SK-N-MC (cell line): Measurements from ENCODE around the gene SELENOH.
A peak's percentile ranks its signal among the peaks of the same experiment; 100 is the strongest.

Experiments used
- DNase-seq: peaks from one replicate; pipeline ENCODE4 v3.0.0-alpha.2; 2011; ENCODE audit warnings: low read depth, low spot score
- H3K27ac ChIP-seq: fragments of 200-600 bp; sonication (generic); 2 replicates; pipeline ENCODE4 v1.5.1; 2016; ENCODE audit warnings: mixed run types
- H3K36me3 ChIP-seq: fragments of 200-600 bp; sonication (generic); 2 replicates; pipeline ENCODE4 v1.6.1; 2017; ENCODE audit warnings: antibody characterized with exemption, low read length, mixed read lengths; ENCODE audit not compliant: insufficient read depth
- H3K4me3 ChIP-seq: fragments of 200-600 bp; sonication (generic); 2 replicates; pipeline ENCODE4 v1.5.1; 2016
- H3K9ac ChIP-seq: fragments of 200-600 bp; sonication (generic); 2 replicates; pipeline ENCODE4 v1.8.0; 2017; ENCODE audit warnings: mixed run types, mixed read lengths; ENCODE audit not compliant: insufficient read length
- H3K9me3 ChIP-seq: fragments of 200-600 bp; sonication (generic); 2 replicates; pipeline ENCODE4 v1.6.1; 2017; ENCODE audit warnings: low read depth, mild to moderate bottlenecking, antibody characterized with exemption, low read length, moderate library complexity, mixed read lengths
- EZH2 ChIP-seq: fragments of 200-600 bp; sonication (generic); IDR thresholded peaks from one replicate; pipeline ENCODE4 v1.6.1; 2017; ENCODE audit warnings: antibody characterized with exemption
- FOXP2 ChIP-seq: optimal IDR thresholded peaks from 2 replicates; pipeline ENCODE3; 2011; ENCODE audit warnings: mild to moderate bottlenecking, moderate library complexity; ENCODE audit not compliant: insufficient read depth; ENCODE audit errors: extremely low read length, control extremely low read depth
- POLR2AphosphoS5 ChIP-seq: IDR thresholded peaks from 2 replicates; pipeline ENCODE4 v1.6.1; 2012; ENCODE audit warnings: mild to moderate bottlenecking, low read depth, low read length, borderline replicate concordance

SELENOH gene

GRCh38 chr11:57779276-57779675 is 38.0 kb downstream of the SELENOH start:
- peak overlapping the region; percentile 97 for H3K27ac ChIP-seq
- no peak for TF ChIP-seq FOXP2
- TF ChIP-seq EZH2, result no peak
- TF ChIP-seq POLR2AphosphoS5, result no peak
- DNase-seq, result no peak
- H3K4me3 ChIP-seq, result peak overlapping the region; percentile 74
- H3K36me3 ChIP-seq, result 0 out of 2 replicates have a peak, but pooled peaks cover 12% of the 10 kb centered on the region
- peak overlapping the region; percentile 58 for H3K9ac ChIP-seq
- no peaks in the 10 kb centered on the region for H3K9me3 ChIP-seq

- H3K36me3 ChIP-seq, result 0 out of 2 replicates have a peak, but pooled peaks cover 12% of the 10 kb centered on the region
- H3K9ac ChIP-seq, result no peak overlapping the region
- DNase-seq, result no peak
- H3K4me3 ChIP-seq, result no peak overlapping the region
- no peak overlapping the region for H3K27ac ChIP-seq
- TF ChIP-seq POLR2AphosphoS5, result no peak
- TF ChIP-seq FOXP2, result no peak
- no peak for TF ChIP-seq EZH2
- no peaks in the 10 kb centered on the region for H3K9me3 ChIP-seq
Observed at GRCh38 chr11:57781529-57781943, 40.2 kb downstream of the SELENOH start.

GRCh38 chr11:57785072-57785471 is 43.8 kb downstream of the SELENOH start:
- Histone ChIP-seq H3K4me3 (no peak overlapping the region), H3K27ac (no peak overlapping the region), H3K9me3 (no peaks in the 10 kb centered on the region), H3K9ac (no peak overlapping the region), H3K36me3 (0 out of 2 replicates have a peak, but pooled peaks cover 12% of the 10 kb centered on the region)
- TF ChIP-seq FOXP2, result no peak
- TF ChIP-seq EZH2, result no peak
- TF ChIP-seq POLR2AphosphoS5, result no peak
- DNase-seq, result no peak

- TF ChIP-seq FOXP2 (no peak), EZH2 (no peak), POLR2AphosphoS5 (no peak)
- peaks cover 7% of the 10 kb centered on the region; the same call in 1 of the 2 replicates for H3K36me3 ChIP-seq
- H3K9me3 ChIP-seq, result no peaks in the 10 kb centered on the region
- H3K9ac ChIP-seq, result no peak overlapping the region
- H3K27ac ChIP-seq, result 0 out of 2 replicates have a peak overlapping the region, but pooled peaks have one; percentile 11
- DNase-seq, result no peak
- no peak overlapping the region for H3K4me3 ChIP-seq
Observed at GRCh38 chr11:57786436-57786835, 45.1 kb downstream of the SELENOH start.

- H3K36me3 ChIP-seq, result peaks cover 7% of the 10 kb centered on the region; the same call in 1 of the 2 replicates
- H3K9me3 ChIP-seq, result no peaks in the 10 kb centered on the region
- H3K4me3 ChIP-seq, result no peak overlapping the region
- TF ChIP-seq FOXP2 (no peak), EZH2 (no peak), POLR2AphosphoS5 (no peak)
- H3K9ac ChIP-seq, result no peak overlapping the region
- H3K27ac ChIP-seq, result peak overlapping the region; percentile 11; the same call in 1 of the 2 replicates
- no peak for DNase-seq
Observed at GRCh38 chr11:57787006-57787604, 45.8 kb downstream of the SELENOH start.

- peak overlapping the region; percentile 68; the same call in 1 of the 2 replicates for H3K27ac ChIP-seq
Observed at GRCh38 chr11:57787920-57788702, 46.8 kb downstream of the SELENOH start.

GRCh38 chr11:57788703-57789088 is 47.4 kb downstream of the SELENOH start:
- DNase-seq, result no peak
- Histone ChIP-seq H3K27ac (no peak overlapping the region), H3K9ac (no peak overlapping the region), H3K36me3 (peaks cover 11% of the 10 kb centered on the region), H3K4me3 (no peak overlapping the region), H3K9me3 (no peaks in the 10 kb centered on the region)
- TF ChIP-seq EZH2 (no peak), FOXP2 (no peak), POLR2AphosphoS5 (no peak)

More at GRCh38 chr11:57787920-57788702, 46.8 kb downstream of the SELENOH start:
- Histone ChIP-seq H3K36me3 (peaks cover 8% of the 10 kb centered on the region; the same call in 1 of the 2 replicates), H3K9me3 (no peaks in the 10 kb centered on the region), H3K9ac (no peak overlapping the region), H3K4me3 (no peak overlapping the region)
- no peak for DNase-seq
- TF ChIP-seq EZH2 (no peak), FOXP2 (no peak), POLR2AphosphoS5 (no peak)
